GM19455 (cell line): ENCODE results near the gene GPATCH3.
"Not testable (repeated sequence)": the region's sequence is repeated elsewhere in the genome, so short reads cannot be mapped to it uniquely, and the experiment has no call there.

Experiments used
- ATAC-seq: cut with Tn5 transposase; IDR thresholded peaks from one replicate; pipeline ENCODE4 v1.9.1; 2021; ENCODE audit not compliant: unreplicated experiment

The GPATCH3 gene

GRCh38 chr1:26848941-26849774 lies 51.1 kb downstream of the GPATCH3 start:
- ATAC-seq = no peak

DNA sequence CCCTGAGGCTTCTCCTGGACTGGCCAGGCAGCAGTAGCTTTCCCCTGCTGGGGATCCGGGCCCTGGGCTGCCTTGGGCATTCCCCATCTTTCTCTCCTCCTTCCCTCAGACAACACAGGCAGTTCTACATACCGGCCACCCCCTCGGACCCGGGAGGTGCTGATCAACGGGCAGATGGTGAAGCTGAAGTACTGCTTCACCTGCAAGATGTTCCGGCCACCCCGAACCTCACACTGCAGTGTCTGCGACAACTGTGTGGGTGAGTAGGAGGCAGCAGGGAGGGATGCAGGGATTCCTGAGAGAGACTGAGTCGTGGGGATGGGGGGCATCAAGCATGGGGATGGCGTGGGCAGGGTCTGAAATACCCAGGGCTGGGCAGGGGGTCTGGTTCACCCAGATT lies 51.8 kb downstream of the GPATCH3 start:
- ATAC-seq = no peak

- not testable (repeated sequence) for ATAC-seq
These were observed 52.4 kb downstream of the GPATCH3 start for GRCh38 chr1:26847826-26848225.

DNA sequence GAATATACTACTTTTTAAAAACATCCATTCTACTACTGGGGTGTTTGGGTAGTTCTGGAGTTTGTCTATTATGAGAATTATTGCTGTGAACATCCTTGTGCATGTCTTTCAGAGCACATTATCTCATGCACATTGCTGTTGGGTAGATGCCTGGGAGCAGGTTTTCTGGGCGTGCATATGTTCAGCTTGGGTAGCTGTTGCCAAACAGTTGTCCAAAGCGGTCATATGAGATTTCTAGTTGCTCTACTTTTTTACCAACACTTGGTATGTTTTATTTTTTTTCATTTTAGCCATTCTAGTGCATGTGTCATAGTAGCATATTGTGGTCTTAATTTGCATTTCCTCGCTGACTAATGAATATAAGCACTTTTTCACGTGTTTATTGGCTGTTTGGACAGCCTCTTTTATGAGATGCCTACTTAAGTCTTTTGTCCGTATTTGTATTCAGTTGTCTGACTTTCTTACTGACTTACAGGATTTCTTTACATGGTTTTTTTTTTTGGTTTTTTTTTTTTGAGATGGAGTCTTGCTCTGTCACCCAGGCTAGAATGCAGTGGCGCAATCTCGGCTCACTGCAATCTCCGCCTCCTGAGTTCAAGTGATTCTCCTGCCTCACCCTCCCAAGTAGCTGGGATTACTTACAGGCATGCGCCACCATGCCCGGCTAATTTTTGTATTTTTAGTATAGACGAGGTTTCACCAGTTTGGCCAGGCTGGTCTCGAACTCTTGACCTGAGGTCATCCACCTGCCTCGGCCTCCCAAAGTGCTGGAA lies 55.7 kb downstream of the GPATCH3 start:
- ATAC-seq = no peak
